DMS114 treated with DMSO at 0.1 percent for 48 hours (cell line): Measurements from ENCODE around the gene CEP70.
"Not testable (repeated sequence)": the region's sequence is repeated elsewhere in the genome, so short reads cannot be mapped to it uniquely, and the experiment has no call there.

ENCODE experiments used
- DNase-seq: peaks from one replicate; lab custom pipeline; 2025; ENCODE audit not compliant: unreplicated experiment; lab: John Stamatoyannopoulos, UW

The CEP70 gene

GRCh38 chr3:138513090-138513843, 80.8 kb downstream of the CEP70 start:
- no peak for DNase-seq

GRCh38 chr3:138511945-138512344, 82.1 kb downstream of the CEP70 start:
- DNase-seq = no peak

GRCh38 chr3:138509586-138509985, 84.5 kb downstream of the CEP70 start:
- DNase-seq = no peak

GRCh38 chr3:138507524-138507923, 86.5 kb downstream of the CEP70 start:
- no peak for DNase-seq

GRCh38 chr3:138498991-138499390, 95.1 kb downstream of the CEP70 start:
- no peak for DNase-seq

- DNase-seq = no peak
Measured at GRCh38 chr3:138497851-138498250, 96.2 kb downstream of the CEP70 start.

- no peak for DNase-seq
Measured at GRCh38 chr3:138497021-138497420, 97.0 kb downstream of the CEP70 start.

- DNase-seq = no peak
Measured at GRCh38 chr3:138496436-138496835, 97.6 kb downstream of the CEP70 start.

- DNase-seq = not testable (repeated sequence)
Measured at GRCh38 chr3:138495638-138496037, 98.4 kb downstream of the CEP70 start.

- DNase-seq = no peak
Measured at GRCh38 chr3:138494607-138494929, 99.5 kb downstream of the CEP70 start.

- no peak for DNase-seq
Measured at GRCh38 chr3:138493804-138494606, 100.1 kb downstream of the CEP70 start.

GRCh38 chr3:138492980-138493675, 100.9 kb downstream of the CEP70 start:
- DNase-seq = no peak

- no peak for DNase-seq
Measured at GRCh38 chr3:138491971-138492370, 102.1 kb downstream of the CEP70 start.

- not testable (repeated sequence) for DNase-seq
Measured at GRCh38 chr3:138486580-138486979, 107.5 kb downstream of the CEP70 start.

- DNase-seq = not testable (repeated sequence)
Measured at GRCh38 chr3:138484672-138485071, 109.4 kb downstream of the CEP70 start.

GRCh38 chr3:138479438-138479863, 114.6 kb downstream of the CEP70 start:
- peak; percentile 21 for DNase-seq

GRCh38 chr3:138477801-138478200, 116.3 kb downstream of the CEP70 start:
- no peak for DNase-seq

- DNase-seq = no peak
Measured at GRCh38 chr3:138477120-138477519, 116.9 kb downstream of the CEP70 start.

- DNase-seq = no peak
Measured at GRCh38 chr3:138476526-138476925, 117.5 kb downstream of the CEP70 start.

- no peak for DNase-seq
Measured at GRCh38 chr3:138474163-138474562, 119.9 kb downstream of the CEP70 start.

GRCh38 chr3:138473391-138473790, 120.7 kb downstream of the CEP70 start:
- DNase-seq = no peak
